ENCODE measurements around the gene FCMR.

Gene FCMR

GRCh38 chr1:206918076-206918475 lies 3.7 kb downstream of the FCMR start:
- DNase-seq (ENCODE audit: extremely low read depth, insufficient read length): no peak
- Histone ChIP-seq H3K4me3 (replicated peaks; ENCODE audit: low read depth, low read length) (peak overlapping the region; percentile 81), H3K36me3 (ENCODE audit: control insufficient read depth, insufficient read depth, low read length) (peaks cover 13% of the 10 kb centered on the region), H3K27me3 (replicated peaks; ENCODE audit: control insufficient read depth, insufficient read depth, low read length) (no peaks in the 10 kb centered on the region)
- no peak for TF ChIP-seq CTCF (IDR thresholded peaks at IDR 0.05; ENCODE audit: insufficient read depth, low read length, poor library complexity, severe bottlenecking)

GRCh38 chr1:206916000-206916709 lies 5.6 kb downstream of the FCMR start:
- H3K4me3 ChIP-seq (replicated peaks; ENCODE audit: low read depth, low read length): peak overlapping the region; percentile 81; the same call in 1 of the 2 replicates
- peaks cover 21% of the 10 kb centered on the region for H3K36me3 ChIP-seq (ENCODE audit: control insufficient read depth, insufficient read depth, low read length)
- no peak for TF ChIP-seq CTCF (IDR thresholded peaks at IDR 0.05; ENCODE audit: insufficient read depth, low read length, poor library complexity, severe bottlenecking)
- H3K27me3 ChIP-seq (replicated peaks; ENCODE audit: control insufficient read depth, insufficient read depth, low read length): no peaks in the 10 kb centered on the region
- no peak for DNase-seq (ENCODE audit: extremely low read depth, insufficient read length)

- H3K36me3 ChIP-seq (ENCODE audit: control insufficient read depth, insufficient read depth, low read length): peaks cover 26% of the 10 kb centered on the region
- DNase-seq (ENCODE audit: extremely low read depth, insufficient read length): no peak
- no peak overlapping the region for H3K4me3 ChIP-seq (replicated peaks; ENCODE audit: low read depth, low read length)
- no peak for TF ChIP-seq CTCF (IDR thresholded peaks at IDR 0.05; ENCODE audit: insufficient read depth, low read length, poor library complexity, severe bottlenecking)
- H3K27me3 ChIP-seq (replicated peaks; ENCODE audit: control insufficient read depth, insufficient read depth, low read length): no peaks in the 10 kb centered on the region
Measured at GRCh38 chr1:206915030-206915735, 6.6 kb downstream of the FCMR start.

- no peak for TF ChIP-seq CTCF (IDR thresholded peaks at IDR 0.05; ENCODE audit: insufficient read depth, low read length, poor library complexity, severe bottlenecking)
- H3K36me3 ChIP-seq (ENCODE audit: control insufficient read depth, insufficient read depth, low read length): peaks cover 35% of the 10 kb centered on the region
- H3K27me3 ChIP-seq (replicated peaks; ENCODE audit: control insufficient read depth, insufficient read depth, low read length): no peaks in the 10 kb centered on the region
- no peak for DNase-seq (ENCODE audit: extremely low read depth, insufficient read length)
- H3K4me3 ChIP-seq (replicated peaks; ENCODE audit: low read depth, low read length): no peak overlapping the region
Measured at GRCh38 chr1:206913766-206914537, 7.8 kb downstream of the FCMR start.

GRCh38 chr1:206912445-206913095 lies 9.2 kb downstream of the FCMR start:
- Histone ChIP-seq H3K36me3 (ENCODE audit: control insufficient read depth, insufficient read depth, low read length) (peaks cover 40% of the 10 kb centered on the region), H3K27me3 (replicated peaks; ENCODE audit: control insufficient read depth, insufficient read depth, low read length) (no peaks in the 10 kb centered on the region), H3K4me3 (replicated peaks; ENCODE audit: low read depth, low read length) (no peak overlapping the region)
- peak; percentile 77 for TF ChIP-seq CTCF (IDR thresholded peaks at IDR 0.05; ENCODE audit: insufficient read depth, low read length, poor library complexity, severe bottlenecking)
- DNase-seq (ENCODE audit: extremely low read depth, insufficient read length): no peak
